Stimulated activated naive CD4-positive, alpha-beta T cell treated with Interleukin-2 at 50 U/mL for 16 hours (primary cell): ENCODE results near the gene MCAT.
"Not testable (repeated sequence)": the region's sequence is repeated elsewhere in the genome, so short reads cannot be mapped to it uniquely, and the experiment has no call there.

Source experiments
- DNase-seq: peaks from one replicate; lab custom pipeline; 2025; lab: John Stamatoyannopoulos, UW

MCAT gene

GRCh38 chr22:43126501-43127165 lies 16.6 kb downstream of the MCAT start:
- no peak for DNase-seq

GRCh38 chr22:43118953-43119458 lies 24.2 kb downstream of the MCAT start:
- DNase-seq, result no peak

- no peak for DNase-seq
These were observed 25.0 kb downstream of the MCAT start for GRCh38 chr22:43118024-43118849.

GRCh38 chr22:43116932-43117331 lies 26.3 kb downstream of the MCAT start:
- no peak for DNase-seq

GRCh38 chr22:43114958-43115357 lies 28.2 kb downstream of the MCAT start:
- DNase-seq, result no peak

GRCh38 chr22:43113526-43114251 lies 29.5 kb downstream of the MCAT start:
- no peak for DNase-seq

- peak; percentile 12 for DNase-seq
These were observed 32.1 kb downstream of the MCAT start for GRCh38 chr22:43110927-43111623.

GRCh38 chr22:43110444-43110926 lies 32.7 kb downstream of the MCAT start, which contains the start of gene BIK:
TSS of gene BIK (plus strand) at chr22:43110750. CDS start at chr22:43124023, 13,273 bp downstream.
- DNase-seq, result peak; percentile 14

- peak; percentile 29 for DNase-seq
These were observed 33.2 kb downstream of the MCAT start for GRCh38 chr22:43109921-43110443.

GRCh38 chr22:43109511-43109910 lies 33.7 kb downstream of the MCAT start:
- DNase-seq, result no peak

GRCh38 chr22:43106302-43106701 lies 36.9 kb downstream of the MCAT start:
- DNase-seq, result no peak

- DNase-seq, result not testable (repeated sequence)
These were observed 38.2 kb downstream of the MCAT start for GRCh38 chr22:43104950-43105349.

GRCh38 chr22:43104056-43104625 lies 39.1 kb downstream of the MCAT start:
- DNase-seq, result peak; percentile 11

GRCh38 chr22:43101306-43101705 lies 41.9 kb downstream of the MCAT start:
- DNase-seq, result no peak

GRCh38 chr22:43100225-43100624 lies 43.0 kb downstream of the MCAT start:
- DNase-seq, result no peak

GRCh38 chr22:43099095-43099494 lies 44.1 kb downstream of the MCAT start:
- no peak for DNase-seq

- DNase-seq, result no peak
These were observed 44.8 kb downstream of the MCAT start for GRCh38 chr22:43098356-43098755.

- DNase-seq, result no peak
These were observed 46.8 kb downstream of the MCAT start for GRCh38 chr22:43096420-43096819.

GRCh38 chr22:43094551-43094950 lies 48.6 kb downstream of the MCAT start:
- DNase-seq, result no peak

- DNase-seq, result no peak
These were observed 49.1 kb downstream of the MCAT start for GRCh38 chr22:43094085-43094484.

GRCh38 chr22:43092085-43092484 lies 51.1 kb downstream of the MCAT start:
- DNase-seq, result no peak
